H1 (cell line): ENCODE measurements around the gene SMAGP. TPM values are rescaled to one million over a fixed set of nuclear protein-coding genes. Genes with fewer than 3 reads are reported as not detected.

Experiments used
- CTCF ChIA-PET: fragments of 300-600 bp; sonication (Branson Sonifier 250); formaldehyde crosslinking; loops from one replicate; lab custom pipeline; 2021; ENCODE audit not compliant: partially characterized antibody; lab: Charles Lee
- POLR2A ChIA-PET: fragments of 300-600 bp; sonication (Branson Sonifier 250); formaldehyde crosslinking; loops from one replicate; lab custom pipeline; 2021; ENCODE audit warnings: inconsistent platforms; ENCODE audit not compliant: partially characterized antibody; lab: Charles Lee
- DNase-seq, 2 experiments: peaks; one replicate each; pipeline versions ENCODE4 v3.0.0 to v3.0.0-alpha.2; 2010 to 2022; ENCODE audit warnings: low spot score in 2 of 2, low read depth in 1 of 2, mixed read lengths in 1 of 2
- FAIRE-seq: peaks from 2 replicates; lab custom pipeline; 2011; peaks lifted over from hg19 to GRCh38; lab: Jason Lieb, UNC
- H2AFZ ChIP-seq: 2 replicates; pipeline ENCODE4 v1.8.1; 2012; ENCODE audit warnings: low read length, inconsistent platforms
- H2AK5ac ChIP-seq: 2 replicates; pipeline ENCODE4 v1.6.1; 2013; ENCODE audit warnings: low read depth, low read length
- H2BK120ac ChIP-seq: replicated peaks from 2 replicates; pipeline ENCODE3; 2013; ENCODE audit warnings: low read depth, low read length, inconsistent platforms
- H2BK12ac ChIP-seq: 2 replicates; pipeline ENCODE4 v1.6.1; 2013; ENCODE audit warnings: low read depth, low read length
- H2BK15ac ChIP-seq: 2 replicates; pipeline ENCODE4 v1.6.1; 2013; ENCODE audit warnings: low read length
- H2BK20ac ChIP-seq: 2 replicates; pipeline ENCODE4 v1.6.1; 2013; ENCODE audit warnings: low read length
- H2BK5ac ChIP-seq: 2 replicates; pipeline ENCODE4 v1.6.1; 2013; ENCODE audit warnings: low read depth, low read length
- H3K14ac ChIP-seq: 2 replicates; pipeline ENCODE4 v1.6.1; 2013; ENCODE audit warnings: inconsistent platforms; ENCODE audit not compliant: insufficient read length
- H3K18ac ChIP-seq: 2 replicates; pipeline ENCODE4 v1.6.1; 2013; ENCODE audit warnings: low read length; ENCODE audit errors: extremely low read depth
- H3K23ac ChIP-seq: 2 replicates; pipeline ENCODE4 v1.6.1; 2013; ENCODE audit warnings: inconsistent platforms; ENCODE audit not compliant: insufficient read length
- H3K23me2 ChIP-seq: 2 replicates; pipeline ENCODE4 v1.6.1; 2013; ENCODE audit warnings: low read depth, low read length
- H3K27ac ChIP-seq: 2 replicates; pipeline ENCODE4 v1.6.1; 2011; ENCODE audit warnings: low read depth, low read length, inconsistent platforms
- H3K27me3 ChIP-seq, 4 experiments: replicated peaks in 1 of 4; 1 replicate in 1 of 4; 2 replicates in 3 of 4; pipeline versions ENCODE4 v1.6.1 to v1.8.1; 2011 to 2013; ENCODE audit warnings: low read length in 3 of 4, mild to moderate bottlenecking in 3 of 4, inconsistent platforms in 2 of 4, mixed read lengths in 2 of 4, moderate library complexity in 1 of 4; ENCODE audit not compliant: control insufficient read depth in 3 of 4, insufficient read depth in 3 of 4; ENCODE audit errors: extremely low read depth in 1 of 4
- H3K36me3 ChIP-seq, 4 experiments: 2 replicates each; pipeline versions ENCODE4 v1.6.1 to v1.8.1; 2011 to 2013; ENCODE audit warnings: mild to moderate bottlenecking in 4 of 4, low read length in 3 of 4, moderate library complexity in 2 of 4, control low read depth in 1 of 4, inconsistent platforms in 1 of 4; ENCODE audit not compliant: insufficient read depth in 4 of 4, control insufficient read depth in 2 of 4
- H3K4ac ChIP-seq: replicated peaks from 2 replicates; pipeline ENCODE3; 2013; ENCODE audit warnings: low read length, low read depth, mixed read lengths, inconsistent platforms; ENCODE audit not compliant: insufficient read length
- H3K4me1 ChIP-seq, 4 experiments: replicated peaks in 1 of 4; 1 replicate in 1 of 4; 2 replicates in 3 of 4; pipeline versions ENCODE4 v1.6.1 to v1.8.1; 2011 to 2013; ENCODE audit warnings: low read length in 3 of 4, inconsistent platforms in 2 of 4, mixed read lengths in 1 of 4; ENCODE audit not compliant: insufficient read depth in 4 of 4, control insufficient read depth in 3 of 4
- H3K4me2 ChIP-seq, 2 experiments: 2 replicates each; pipeline versions ENCODE4 v1.6.1 to v1.8.1; 2011 to 2013; ENCODE audit warnings: low read depth in 2 of 2, low read length in 2 of 2, control low read depth in 1 of 2, inconsistent platforms in 1 of 2, mild to moderate bottlenecking in 1 of 2; ENCODE audit not compliant: insufficient read depth in 1 of 2
- H3K4me3 ChIP-seq, 4 experiments: fragments of 200-600, 300-600 bp in 1 of 4; sonication (generic), shearing (Covaris generic), sonication (Bioruptor Twin) in 1 of 4; 2 replicates each; pipeline versions ENCODE4 v1.5.1 to v1.8.1; 2011 to 2016; ENCODE audit warnings: low read length in 4 of 4, low read depth in 3 of 4, control low read depth in 2 of 4, inconsistent platforms in 2 of 4, mild to moderate bottlenecking in 2 of 4, mixed read lengths in 1 of 4, moderate library complexity in 1 of 4; ENCODE audit not compliant: insufficient read depth in 2 of 4; ENCODE audit errors: extremely low read depth in 1 of 4
- H3K56ac ChIP-seq: replicated peaks from 2 replicates; pipeline ENCODE3; 2013; ENCODE audit warnings: low read depth, mild to moderate bottlenecking, mixed read lengths, low read length, inconsistent platforms; ENCODE audit not compliant: insufficient read length
- H3K79me1 ChIP-seq: 2 replicates; pipeline ENCODE4 v1.6.1; 2013; ENCODE audit warnings: low read depth, low read length, control low read depth
- H3K79me2 ChIP-seq, 2 experiments: 2 replicates each; pipeline versions ENCODE4 v1.6.1 to v1.8.1; 2012 to 2013; ENCODE audit warnings: low read length in 2 of 2, mild to moderate bottlenecking in 2 of 2, inconsistent platforms in 1 of 2; ENCODE audit not compliant: insufficient read depth in 2 of 2, control insufficient read depth in 1 of 2
- H3K9ac ChIP-seq, 4 experiments: replicated peaks in 1 of 4; 1 replicate in 1 of 4; 2 replicates in 3 of 4; pipeline versions ENCODE4 v1.6.1 to v1.8.1; 2011 to 2013; ENCODE audit warnings: low read depth in 3 of 4, low read length in 3 of 4, control low read depth in 2 of 4, mild to moderate bottlenecking in 2 of 4, moderate library complexity in 2 of 4, inconsistent platforms in 1 of 4; ENCODE audit errors: extremely low read depth in 1 of 4
- H3K9me3 ChIP-seq, 2 experiments: 2 replicates each; pipeline versions ENCODE4 v1.6.1 to v1.8.1; 2012 to 2013; ENCODE audit warnings: mild to moderate bottlenecking in 2 of 2, moderate library complexity in 2 of 2, control low read depth in 1 of 2, inconsistent platforms in 1 of 2, low read depth in 1 of 2, low read length in 1 of 2, mixed read lengths in 1 of 2; ENCODE audit not compliant: insufficient read depth in 2 of 2
- H4K20me1 ChIP-seq, 2 experiments: replicated peaks in 1 of 2; 2 replicates each; pipeline versions ENCODE3 to v1.8.1; 2011 to 2013; ENCODE audit warnings: inconsistent platforms in 2 of 2, low read length in 2 of 2, mild to moderate bottlenecking in 1 of 2; ENCODE audit not compliant: insufficient read depth in 2 of 2, control insufficient read depth in 1 of 2
- H4K5ac ChIP-seq: 2 replicates; pipeline ENCODE4 v1.6.1; 2013; ENCODE audit warnings: low read length, low read depth, mixed read lengths, inconsistent platforms; ENCODE audit not compliant: insufficient read length
- H4K8ac ChIP-seq: 2 replicates; pipeline ENCODE4 v1.8.0; 2013; ENCODE audit warnings: mild to moderate bottlenecking, moderate library complexity, low read length, inconsistent platforms; ENCODE audit not compliant: insufficient read depth; ENCODE audit errors: extremely low read depth
- H4K91ac ChIP-seq: replicated peaks from 2 replicates; pipeline ENCODE3; 2013; ENCODE audit warnings: low read length, mixed read lengths, inconsistent platforms; ENCODE audit not compliant: insufficient read length
- JUND ChIP-seq: IDR thresholded peaks from 2 replicates; pipeline ENCODE4 v1.6.1; 2011; ENCODE audit warnings: mild to moderate bottlenecking, improper control_type of control experiment, low read length
- POLR2AphosphoS5 ChIP-seq: IDR thresholded peaks from 2 replicates; pipeline ENCODE4 v1.6.1; 2011; ENCODE audit warnings: low read depth, low read length
- WGBS, 2 experiments: shearing (Covaris generic) in 1 of 2; methylation state at CpG; one replicate each; pipeline versions ENCODE4 v1.1.6 to v1.1.7; 2013 to 2015; ENCODE audit warnings: low lambda C conversion rate in 2 of 2, mixed read lengths in 2 of 2, inconsistent platforms in 1 of 2, low coverage in 1 of 2, missing lambda C conversion rate in 1 of 2; ENCODE audit not compliant: insufficient replicate concordance in 2 of 2, insufficient coverage in 1 of 2, insufficient read length in 1 of 2; ENCODE audit errors: extremely low coverage in 1 of 2, missing lambda C conversion rate in 1 of 2; 5-methylcytosine and 5-hydroxymethylcytosine counted together
- polyA plus RNA-seq, 7 experiments: library from polyadenylated mRNA; depleted of rRNA in 3 of 7; stranded (reverse) in 5 of 7; unstranded in 2 of 7; fragments of >200 nt in 5 of 7; fragments of 200-250 nt in 2 of 7; gene quantifications; 1 replicate in 5 of 7; 2 replicates in 1 of 7; 4 replicates in 1 of 7; pipeline versions ENCODE4 v1.2.1 to v1.2.3, GENCODE V29; 2011 to 2013; ENCODE audit warnings: missing spikeins in 2 of 7, mixed read lengths in 2 of 7
- total RNA-seq: library from RNA; stranded (reverse); fragmentation: NEBNext Ultra II Directional; extraction: Animal tissue kit (Norgen Biotek cat#: 25700); gene quantifications from 2 replicates; pipeline ENCODE4 v1.2.1, GENCODE V29; 2021

SMAGP gene
- total and polyA plus RNA-seq, 2 of the 8 experiments (the other 6 are each of a cell fraction or from before 2014, with no cell fraction given), result 9.4 to 12.7 TPM

- Histone ChIP-seq H2BK20ac (no peak overlapping the region), H3K79me2 (no peaks in the 10 kb centered on the region), H2BK120ac (no peak overlapping the region), H4K5ac (no peak overlapping the region), H2BK12ac (no peak overlapping the region), H3K23ac (no peak overlapping the region), H4K8ac (no peak overlapping the region), H3K56ac (no peak overlapping the region), H3K23me2 (no peaks in the 10 kb centered on the region), H3K4ac (no peak overlapping the region), H3K4me3 (no peak overlapping the region), H3K9ac (no peak overlapping the region), H3K27ac (no peak overlapping the region), H2AK5ac (no peak overlapping the region), H2BK5ac (no peak overlapping the region), H2BK15ac (no peak overlapping the region), H3K36me3 (no peaks in the 10 kb centered on the region), H3K27me3 (no peaks in the 10 kb centered on the region), H3K4me1 (no peaks in the 10 kb centered on the region), H3K9me3 (no peaks in the 10 kb centered on the region), H4K20me1 (no peaks in the 10 kb centered on the region), H3K18ac (no peak overlapping the region), H3K79me1 (no peaks in the 10 kb centered on the region), H4K91ac (no peak overlapping the region), H3K4me2 (no peak overlapping the region), H3K14ac (no peak overlapping the region), H2AFZ (no peak overlapping the region)
- 94% methylated on average over 1 of the region's 1 CpG; no CpG with 5 or more reads in 1 of the 2 experiments for WGBS, 2 experiments
- CTCF ChIA-PET, result interaction anchor here (5.4 kb wide), 1 partner anchor 30 kb away, joined by 18 read pairs; no protein-coding TSS in a partner anchor
- DNase-seq, result no peak
- no peak for FAIRE-seq
- TF ChIP-seq POLR2AphosphoS5 (no peak), JUND (no peak)
- POLR2A ChIA-PET, result no interaction called here
Measured at GRCh38 chr12:51311389-51311788, 41.2 kb upstream of the SMAGP start.
